Body of pancreas (tissue), 4 donors: ENCODE measurements around the gene USHBP1. TPM values are rescaled to one million over a fixed set of nuclear protein-coding genes. Genes with fewer than 3 reads are reported as not detected.

ENCODE experiments used
- ATAC-seq: fragments of 150-250 bp; one replicate; pipeline ENCODE4 v1.9.1; 2016
- DNase-seq, 4 donors: peaks; one replicate each; pipeline ENCODE4 v3.0.0-alpha.2; 2019
- H3K27ac ChIP-seq, 4 donors: fragments of 200-600 bp; sonication (generic); 1 replicate in 3 of 4; 2 replicates in 1 of 4; pipeline versions ENCODE4 v1.5.1 to v1.6.1; 2016 to 2019; ENCODE audit warnings: mild to moderate bottlenecking in 1 of 4, mixed read lengths in 1 of 4, moderate library complexity in 1 of 4
- H3K27me3 ChIP-seq, 2 donors: fragments of 200-600 bp; sonication (generic); one replicate each; pipeline ENCODE4 v1.6.0; 2016; ENCODE audit warnings: mild to moderate bottlenecking in 1 of 2
- H3K36me3 ChIP-seq, 2 donors: fragments of 200-600 bp; sonication (generic); replicated peaks in 1 of 2; 2 replicates each; pipeline ENCODE4 v1.5.1; 2016; ENCODE audit warnings: low read depth in 2 of 2; ENCODE audit not compliant: insufficient read depth in 1 of 2
- H3K4me1 ChIP-seq: fragments of 200-600 bp; sonication (generic); one replicate; pipeline ENCODE4 v1.6.0; 2016
- H3K4me3 ChIP-seq, 2 donors: fragments of 200-600 bp; sonication (generic); 1 replicate in 1 of 2; 2 replicates in 1 of 2; pipeline ENCODE4 v1.5.1; 2016 to 2019
- H3K9me3 ChIP-seq, 3 donors: fragments of 200-600 bp; sonication (generic); 1 replicate in 2 of 3; 2 replicates in 1 of 3; pipeline ENCODE4 v1.5.1; 2016
- CTCF ChIP-seq, 7 experiments: fragments of 450-650 bp in 4 of 7; fragments of 200-600 bp in 3 of 7; sonication (generic) in 3 of 7; IDR thresholded peaks; one replicate each; pipeline ENCODE4 v1.5.1; 2016 to 2019; ENCODE audit warnings: antibody characterized with exemption in 7 of 7
- POLR2A ChIP-seq, 3 donors: fragments of 450-650 bp; IDR thresholded peaks; one replicate each; pipeline ENCODE4 v1.6.1; 2016; ENCODE audit warnings: antibody characterized with exemption in 3 of 3, mild to moderate bottlenecking in 2 of 3
- whole genome bisulfite sequencing, 2 donors: methylation state at CpG; one replicate each; pipeline ENCODE4 v1.1.5; 2017; 5-methylcytosine and 5-hydroxymethylcytosine counted together
- intact Hi-C: fragments of 100-400 bp; cut with DNase I; formaldehyde crosslinking; loops from one replicate; pipeline ENCODE4 v1.15.1; 2023
- total RNA-seq, 2 donors: library from RNA; depleted of rRNA; stranded (reverse); fragments of >200 nt; gene quantifications; one replicate each; pipeline ENCODE4 v1.1.0, GENCODE V29; 2016

Gene USHBP1
- total RNA-seq, 2 donors from 2014 or later, result 9.2 to 10.4 TPM

GRCh38 chr19:17289489-17289888 lies 24.9 kb upstream of the USHBP1 start:
- 17 to 25% methylated on average over 13 to 22 of the region's 22 CpGs for WGBS, 2 donors
- no peaks in the 10 kb centered on the region for H3K27me3 ChIP-seq
- ATAC-seq (no peak), DNase-seq (peak; percentile 53 to 72 (median 67))
- no peaks in the 10 kb centered on the region for H3K4me1 ChIP-seq
- no peak overlapping the region for H3K27ac ChIP-seq
- no peaks in the 10 kb centered on the region for H3K9me3 ChIP-seq
- no peak overlapping the region for H3K4me3 ChIP-seq
- no peaks in the 10 kb centered on the region for H3K36me3 ChIP-seq
- intact Hi-C loops, result no loop called here
- TF ChIP-seq POLR2A (IDR thresholded peaks at IDR 0.05) (no peak), CTCF (IDR thresholded peaks at IDR 0.05) (no peak)

GRCh38 chr19:17286752-17287151 lies 22.2 kb upstream of the USHBP1 start:
- no peak for ATAC-seq
- TF ChIP-seq POLR2A (IDR thresholded peaks at IDR 0.05) (no peak), CTCF (IDR thresholded peaks at IDR 0.05) (no peak)
- H3K4me1 ChIP-seq, result peaks cover 12% of the 10 kb centered on the region
- no peak overlapping the region for H3K27ac ChIP-seq
- no peaks in the 10 kb centered on the region for H3K9me3 ChIP-seq
- no peak overlapping the region for H3K4me3 ChIP-seq
- no peaks in the 10 kb centered on the region for H3K36me3 ChIP-seq
- no peak for DNase-seq
- 74 to 79% methylated on average over 9 of the region's 9 CpGs for WGBS, 2 donors
- intact Hi-C loops, result no loop called here
- peaks cover 0 to 6% of the 10 kb centered on the region in 2 donors for H3K27me3 ChIP-seq

GRCh38 chr19:17286263-17286662 lies 21.7 kb upstream of the USHBP1 start:
- Histone ChIP-seq H3K36me3 (no peaks in the 10 kb centered on the region), H3K27me3 (peaks cover 0 to 10% of the 10 kb centered on the region in 2 donors), H3K27ac (no peak overlapping the region), H3K9me3 (no peaks in the 10 kb centered on the region), H3K4me1 (peaks cover 17% of the 10 kb centered on the region), H3K4me3 (no peak overlapping the region)
- TF ChIP-seq CTCF (IDR thresholded peaks at IDR 0.05), result no peak
- no peak for TF ChIP-seq POLR2A (IDR thresholded peaks at IDR 0.05)
- ATAC-seq (no peak), DNase-seq (no peak)
- 78% methylated on average over 11 of the region's 11 CpGs; no CpG with 5 or more reads in 1 of the 2 donors for WGBS, 2 donors
- intact Hi-C loops, result no loop called here

GRCh38 chr19:17285415-17286135 lies 21.0 kb upstream of the USHBP1 start:
- peaks cover 17% of the 10 kb centered on the region for H3K4me1 ChIP-seq
- H3K27me3 ChIP-seq, result peaks cover 0 to 10% of the 10 kb centered on the region in 2 donors
- intact Hi-C loops, result no loop called here
- no peak for ATAC-seq
- no peak for DNase-seq
- 82 to 85% methylated on average over 15 to 18 of the region's 18 CpGs for WGBS, 2 donors
- TF ChIP-seq POLR2A (IDR thresholded peaks at IDR 0.05) (no peak), CTCF (IDR thresholded peaks at IDR 0.05) (no peak)
- H3K36me3 ChIP-seq, result no peaks in the 10 kb centered on the region
- no peaks in the 10 kb centered on the region for H3K9me3 ChIP-seq
- H3K4me3 ChIP-seq, result no peak overlapping the region
- H3K27ac ChIP-seq, result no peak overlapping the region
